IPS-18c (cell line): ENCODE measurements around the gene TRIM15.
"Not testable (repeated sequence)": the region's sequence is repeated elsewhere in the genome, so short reads cannot be mapped to it uniquely, and the experiment has no call there.

Experiments used
- H3K4me3 ChIP-seq: 2 replicates; pipeline ENCODE4 v1.7.0; 2013; ENCODE audit warnings: low read depth, mild to moderate bottlenecking, low read length, moderate library complexity; ENCODE audit not compliant: insufficient read depth
- H3K9me3 ChIP-seq: one replicate; pipeline ENCODE4 v1.6.1; 2013; ENCODE audit warnings: mild to moderate bottlenecking, low read length, moderate library complexity; ENCODE audit not compliant: control insufficient read depth, insufficient read depth

The TRIM15 gene

DNA sequence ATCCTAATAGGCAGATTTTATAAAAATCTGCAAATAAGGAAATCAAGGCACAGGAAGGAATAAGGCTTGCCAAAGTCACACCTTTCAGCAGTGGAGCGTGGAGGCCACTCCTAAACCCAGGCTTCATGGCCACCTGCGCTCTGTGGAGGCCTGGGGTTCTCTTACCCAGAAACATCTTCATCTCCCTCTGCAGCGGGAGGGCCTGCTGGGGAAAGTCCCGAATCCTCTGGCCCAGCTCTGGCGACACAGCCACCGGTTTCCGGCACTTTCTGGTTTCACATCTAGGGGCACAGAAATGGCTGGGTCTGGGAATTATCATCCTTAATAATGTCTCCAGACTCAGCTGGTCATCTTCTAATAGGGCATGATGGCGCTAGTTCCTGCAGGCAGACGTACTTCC, 6.6 kb upstream of the TRIM15 start:
- Histone ChIP-seq H3K9me3 (no peaks in the 10 kb centered on the region), H3K4me3 (no peak overlapping the region)

GRCh38 chr6:30157581-30157980, 5.8 kb upstream of the TRIM15 start:
- H3K4me3 ChIP-seq = no peak overlapping the region
- no peaks in the 10 kb centered on the region for H3K9me3 ChIP-seq

- no peaks in the 10 kb centered on the region for H3K9me3 ChIP-seq
- no peak overlapping the region for H3K4me3 ChIP-seq
Measured at GRCh38 chr6:30157999-30158398, 5.3 kb upstream of the TRIM15 start.

GRCh38 chr6:30158475-30159040, 4.8 kb upstream of the TRIM15 start:
- no peak overlapping the region for H3K4me3 ChIP-seq
- no peaks in the 10 kb centered on the region for H3K9me3 ChIP-seq

DNA sequence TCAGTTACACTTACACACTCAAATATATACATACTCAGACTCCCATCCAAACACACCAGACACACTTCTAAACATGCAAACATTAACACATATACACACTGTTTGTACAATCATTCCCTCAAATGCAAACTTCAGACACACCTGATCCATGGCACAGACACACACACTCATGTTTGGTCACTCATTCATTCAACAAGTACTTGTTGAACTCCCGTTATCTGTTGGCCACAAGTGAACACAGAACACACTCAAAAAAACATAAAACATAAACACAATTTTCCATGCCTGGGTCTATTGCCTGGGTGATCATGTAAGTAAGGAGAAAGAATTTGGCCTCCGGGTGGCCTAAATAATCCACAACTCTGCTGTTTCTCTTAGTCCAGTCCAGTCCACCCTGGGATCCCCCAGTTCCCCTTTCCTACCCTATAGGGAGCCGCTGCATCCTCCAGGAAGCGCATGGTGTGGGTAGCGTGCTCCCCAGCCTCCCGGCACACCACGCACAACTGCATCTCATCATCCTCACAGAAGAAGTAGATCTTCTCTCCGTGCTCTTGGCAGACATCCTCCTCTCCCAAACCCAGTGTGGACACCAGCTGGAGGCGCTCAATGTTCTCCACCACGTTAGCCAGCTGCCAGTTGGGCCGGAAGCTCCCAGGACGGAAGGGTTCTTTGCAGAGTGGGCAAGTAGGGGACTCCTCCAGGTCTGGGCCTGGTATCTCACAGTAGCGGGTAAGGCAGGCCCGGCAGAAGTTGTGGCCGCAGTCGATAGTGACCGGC, 3.1 kb upstream of the TRIM15 start:
- H3K9me3 ChIP-seq = no peaks in the 10 kb centered on the region
- no peak overlapping the region for H3K4me3 ChIP-seq

DNA sequence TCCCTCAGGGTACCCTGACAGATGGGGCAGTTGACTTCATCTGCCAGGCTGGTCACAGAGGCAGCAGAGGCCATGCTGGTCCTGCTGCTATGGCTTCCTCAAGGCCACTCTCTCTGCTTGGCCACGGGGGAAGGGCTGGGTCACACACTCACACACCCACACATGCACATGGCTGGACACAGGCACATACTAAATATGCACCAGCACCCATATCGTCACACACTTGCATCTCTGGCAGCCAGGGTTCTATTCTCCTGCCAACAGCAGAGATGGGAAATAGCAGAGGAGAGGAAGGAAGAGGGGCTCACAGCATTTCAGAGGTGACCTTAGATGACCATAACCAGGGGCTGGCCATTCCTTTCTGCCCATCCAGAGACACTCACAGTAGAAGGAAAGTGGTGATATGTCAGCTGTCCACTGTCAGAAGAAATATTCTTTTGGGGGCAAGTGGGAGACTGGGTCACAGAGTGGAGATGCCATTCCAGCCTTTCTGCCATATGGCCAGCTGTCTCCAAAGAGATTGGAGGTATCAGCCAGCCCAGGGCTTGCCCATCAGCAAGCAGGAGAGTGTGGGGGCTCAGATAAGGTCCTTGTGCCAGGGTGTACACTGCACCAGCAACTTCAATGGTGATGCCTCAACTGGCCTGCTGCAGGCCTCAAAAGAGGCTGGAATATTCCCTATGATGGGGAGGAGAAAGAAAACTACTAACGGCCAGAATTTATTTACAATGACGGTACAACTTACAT, 2.4 kb upstream of the TRIM15 start, which contains the start of gene TRIM10:
Gene TRIM10 (minus strand): TSS at position 427 of the 747 bp plus-strand sequence. CDS start 353 bp downstream, at position 74.
- no peak within 1 kb of the TSS for H3K4me3 ChIP-seq
- H3K9me3 ChIP-seq = no peaks in the 10 kb centered on the region

DNA sequence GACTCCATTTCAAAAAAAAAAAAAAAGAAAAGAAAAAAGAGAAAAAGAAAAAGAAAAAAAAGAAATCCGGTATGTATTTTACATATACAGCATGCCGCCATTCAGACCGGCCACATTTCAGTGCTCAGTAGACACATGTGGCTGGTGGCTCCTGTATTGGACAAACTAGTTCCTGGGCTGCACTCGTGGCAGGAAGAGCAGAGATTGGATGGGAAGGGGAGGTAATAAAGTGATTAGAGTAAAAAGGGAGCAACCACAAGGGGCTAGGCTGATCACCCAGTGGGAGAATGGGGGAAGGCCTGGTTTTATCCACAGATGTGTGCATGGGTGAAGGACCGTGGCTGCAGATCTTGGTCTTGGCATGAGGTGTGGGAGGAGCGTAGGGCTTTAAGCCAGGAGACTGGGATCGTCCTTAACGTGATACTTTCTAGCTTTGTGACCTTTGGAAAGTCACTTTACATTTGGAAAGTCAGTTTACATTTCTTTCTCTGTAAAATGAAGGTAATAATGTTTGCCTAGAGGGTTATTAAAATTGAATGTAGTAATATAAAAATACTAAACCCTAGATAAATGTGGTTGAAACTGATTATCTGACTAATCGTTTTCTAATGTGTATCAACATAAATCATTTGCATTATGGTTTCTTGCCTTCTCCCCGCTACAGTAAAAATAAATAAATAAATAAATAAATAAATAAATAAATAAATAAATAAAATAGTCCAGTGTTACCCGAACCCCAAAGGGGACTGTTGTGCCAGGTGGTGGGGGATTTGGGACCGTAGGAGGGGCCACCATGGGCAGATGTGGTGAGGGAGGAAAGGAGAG, 869 bp upstream of the TRIM15 start:
- no peak overlapping the region for H3K4me3 ChIP-seq

GRCh38 chr6:30163918-30164654, 740 bp downstream of the TRIM15 start:
- no peaks in the 10 kb centered on the region for H3K9me3 ChIP-seq
- no peak overlapping the region for H3K4me3 ChIP-seq

More for the DNA sequence above, 869 bp upstream of the TRIM15 start:
- no peaks in the 10 kb centered on the region for H3K9me3 ChIP-seq

GRCh38 chr6:30164714-30165113, 1.4 kb downstream of the TRIM15 start:
- no peak overlapping the region for H3K4me3 ChIP-seq

DNA sequence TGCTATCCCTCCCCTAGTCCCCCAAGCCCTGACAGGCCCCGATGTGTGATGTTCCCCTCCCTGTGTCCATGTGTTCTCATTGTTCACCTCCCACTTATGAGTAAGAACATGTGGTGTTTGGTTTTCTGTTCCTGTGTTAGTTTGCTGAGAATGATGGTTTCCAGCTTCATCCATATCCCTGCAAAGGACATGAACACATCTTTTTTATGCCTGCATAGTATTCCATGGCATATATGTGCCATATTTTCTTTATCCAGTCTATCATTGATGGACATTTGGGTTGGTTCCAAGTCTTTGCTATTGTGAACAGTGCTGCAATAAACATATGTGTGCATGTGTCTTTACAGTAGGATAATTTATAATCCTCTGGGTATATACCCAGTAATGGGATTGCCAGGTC, 1.9 kb downstream of the TRIM15 start:
- H3K4me3 ChIP-seq, H3K9me3 ChIP-seq: not testable (repeated sequence)

More at GRCh38 chr6:30164714-30165113, 1.4 kb downstream of the TRIM15 start:
- no peaks in the 10 kb centered on the region for H3K9me3 ChIP-seq

DNA sequence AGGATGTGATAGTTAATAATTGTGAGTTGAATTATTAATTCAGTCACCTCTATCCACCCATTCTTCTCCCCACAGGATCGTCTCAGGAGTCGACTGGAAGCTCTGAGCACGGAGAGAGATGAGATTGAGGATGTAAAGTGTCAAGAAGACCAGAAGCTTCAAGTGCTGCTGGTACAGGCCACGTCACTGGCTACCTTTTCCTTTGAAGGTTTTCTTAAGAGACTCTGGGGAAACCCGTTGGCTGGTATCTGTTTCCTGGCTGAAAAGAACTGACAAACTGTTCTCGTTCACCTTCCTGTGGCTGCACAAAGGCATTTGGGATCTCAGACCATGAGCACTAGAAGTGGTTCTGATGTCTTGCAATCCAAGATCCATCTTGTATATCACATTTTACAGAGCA, 3.8 kb downstream of the TRIM15 start:
- Histone ChIP-seq H3K9me3 (no peaks in the 10 kb centered on the region), H3K4me3 (no peak overlapping the region)

GRCh38 chr6:30168741-30169140, 5.4 kb downstream of the TRIM15 start:
- H3K9me3 ChIP-seq = no peaks in the 10 kb centered on the region
- no peak overlapping the region for H3K4me3 ChIP-seq

- Histone ChIP-seq H3K4me3 (no peak overlapping the region), H3K9me3 (no peaks in the 10 kb centered on the region)
Measured at GRCh38 chr6:30169658-30170614, 6.6 kb downstream of the TRIM15 start.

DNA sequence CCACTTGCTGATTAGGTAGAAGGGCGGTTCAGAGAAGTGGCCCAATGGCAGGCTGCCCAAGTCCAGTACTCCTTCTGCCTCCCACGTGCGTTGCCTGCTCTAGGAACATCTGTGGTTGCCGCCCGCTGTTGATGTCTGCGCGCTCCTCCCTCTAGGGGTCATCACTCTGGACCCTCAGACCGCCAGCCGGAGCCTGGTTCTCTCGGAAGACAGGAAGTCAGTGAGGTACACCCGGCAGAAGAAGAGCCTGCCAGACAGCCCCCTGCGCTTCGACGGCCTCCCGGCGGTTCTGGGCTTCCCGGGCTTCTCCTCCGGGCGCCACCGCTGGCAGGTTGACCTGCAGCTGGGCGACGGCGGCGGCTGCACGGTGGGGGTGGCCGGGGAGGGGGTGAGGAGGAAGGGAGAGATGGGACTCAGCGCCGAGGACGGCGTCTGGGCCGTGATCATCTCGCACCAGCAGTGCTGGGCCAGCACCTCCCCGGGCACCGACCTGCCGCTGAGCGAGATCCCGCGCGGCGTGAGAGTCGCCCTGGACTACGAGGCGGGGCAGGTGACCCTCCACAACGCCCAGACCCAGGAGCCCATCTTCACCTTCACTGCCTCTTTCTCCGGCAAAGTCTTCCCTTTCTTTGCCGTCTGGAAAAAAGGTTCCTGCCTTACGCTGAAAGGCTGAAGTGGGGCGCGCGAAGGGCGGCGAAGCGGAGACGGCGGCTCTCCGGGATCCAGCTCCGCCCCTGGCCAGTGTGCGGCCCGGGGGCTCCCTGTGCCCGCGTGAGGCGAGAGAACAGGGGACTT, 8.5 kb downstream of the TRIM15 start:
- H3K4me3 ChIP-seq = no peak overlapping the region
- no peaks in the 10 kb centered on the region for H3K9me3 ChIP-seq

- Histone ChIP-seq H3K4me3 (no peak overlapping the region), H3K9me3 (no peaks in the 10 kb centered on the region)
Measured at GRCh38 chr6:30172681-30173080, 9.3 kb downstream of the TRIM15 start.
